IMR-90 (cell line): Measurements from ENCODE around the gene KBTBD4. TPM values are rescaled to one million over a fixed set of nuclear protein-coding genes. Genes with fewer than 3 reads are reported as not detected.
A peak's percentile ranks its signal among the peaks of the same experiment; 100 is the strongest.

Source experiments
- ATAC-seq: fragments of 200-7000 bp; cut with Tn5 transposase; 2 replicates; pipeline ENCODE4 v1.9.1; 2020; ENCODE audit warnings: low read depth, mild to moderate bottlenecking, moderate library complexity
- BruUV-seq: library from RNA; stranded (reverse); fragments of 400-500 nt; replicated peaks from 2 replicates; lab custom pipeline; 2021; lab: Mats Ljungman, UMichigan
- CTCF ChIA-PET: fragments of 300-600 bp; formaldehyde crosslinking; extraction: SDS; loops from one replicate; lab custom pipeline; 2021; ENCODE audit warnings: antibody characterized with exemption; lab: Yijun Ruan, JAX
- POLR2A ChIA-PET: fragments of 300-600 bp; sonication (Branson Sonifier 250); formaldehyde crosslinking; loops from one replicate; lab custom pipeline; 2022; ENCODE audit warnings: antibody characterized with exemption; ENCODE audit not compliant: unreplicated experiment; lab: Charles Lee
- DNase-seq: peaks from one replicate; pipeline ENCODE4 v3.0.0; 2013
- H2AFZ ChIP-seq: replicated peaks from 2 replicates; pipeline ENCODE3; 2013; ENCODE audit warnings: low read length, mild to moderate bottlenecking; ENCODE audit not compliant: poor library complexity
- H2AK5ac ChIP-seq: 2 replicates; pipeline ENCODE4 v1.6.1; 2013; ENCODE audit warnings: low read depth, low read length, inconsistent platforms
- H2AK9ac ChIP-seq: replicated peaks from 2 replicates; pipeline ENCODE3; 2013; ENCODE audit warnings: mild to moderate bottlenecking, low read depth, low read length, moderate library complexity; ENCODE audit not compliant: poor library complexity
- H2BK120ac ChIP-seq: 2 replicates; pipeline ENCODE4 v1.6.1; 2013; ENCODE audit warnings: low read depth, low read length, inconsistent platforms
- H2BK15ac ChIP-seq: 3 replicates; pipeline ENCODE4 v1.6.1; 2013; ENCODE audit warnings: low read depth, low read length, inconsistent platforms
- H2BK20ac ChIP-seq: 2 replicates; pipeline ENCODE4 v1.6.1; 2013; ENCODE audit warnings: low read depth, mild to moderate bottlenecking, inconsistent platforms, low read length, moderate library complexity
- H2BK5ac ChIP-seq: 2 replicates; pipeline ENCODE4 v1.6.1; 2013; ENCODE audit warnings: mild to moderate bottlenecking, low read depth, low read length, inconsistent platforms; ENCODE audit not compliant: poor library complexity, severe bottlenecking
- H3K14ac ChIP-seq: replicated peaks from 2 replicates; pipeline ENCODE4 v1.6.1; 2013; ENCODE audit warnings: low read depth, low read length, inconsistent platforms
- H3K18ac ChIP-seq: 2 replicates; pipeline ENCODE4 v1.6.1; 2013; ENCODE audit warnings: low read depth, low read length, control low read depth
- H3K23ac ChIP-seq: 2 replicates; pipeline ENCODE4 v1.6.1; 2013; ENCODE audit warnings: low read depth, low read length, inconsistent platforms
- H3K27ac ChIP-seq: 2 replicates; pipeline ENCODE4 v1.5.1; 2013; ENCODE audit warnings: mild to moderate bottlenecking, control low read depth, low read length; ENCODE audit not compliant: insufficient read depth
- H3K27me3 ChIP-seq: 2 replicates; pipeline ENCODE4 v1.6.1; 2013; ENCODE audit warnings: low read length; ENCODE audit not compliant: control insufficient read depth, insufficient read depth
- H3K36me3 ChIP-seq: 2 replicates; pipeline ENCODE4 v1.6.1; 2013; ENCODE audit warnings: low read length, mixed read lengths; ENCODE audit not compliant: control insufficient read depth, insufficient read depth
- H3K4ac ChIP-seq: 2 replicates; pipeline ENCODE4 v1.6.1; 2013; ENCODE audit warnings: low read depth, low read length, inconsistent platforms
- H3K4me1 ChIP-seq: 2 replicates; pipeline ENCODE4 v1.6.1; 2013; ENCODE audit warnings: low read length, mixed read lengths; ENCODE audit not compliant: control insufficient read depth, insufficient read depth
- H3K4me2 ChIP-seq: 2 replicates; pipeline ENCODE4 v1.6.1; 2013; ENCODE audit warnings: low read depth, mild to moderate bottlenecking, control low read depth, low read length, moderate library complexity
- H3K4me3 ChIP-seq: 2 replicates; pipeline ENCODE4 v1.5.1; 2013; ENCODE audit warnings: low read depth, mild to moderate bottlenecking, control low read depth, low read length, moderate library complexity; ENCODE audit not compliant: insufficient read depth
- H3K56ac ChIP-seq: 2 replicates; pipeline ENCODE4 v1.6.1; 2013; ENCODE audit warnings: low read length, inconsistent platforms; ENCODE audit not compliant: insufficient read depth; ENCODE audit errors: extremely low read depth
- H3K79me1 ChIP-seq, 2 experiments: 2 replicates each; pipeline ENCODE4 v1.6.1; 2013; ENCODE audit warnings: low read length in 2 of 2, inconsistent platforms in 1 of 2, low read depth in 1 of 2
- H3K9ac ChIP-seq: 2 replicates; pipeline ENCODE4 v1.6.1; 2013; ENCODE audit warnings: low read depth, low read length, control low read depth
- H3K9me1 ChIP-seq: 2 replicates; pipeline ENCODE4 v1.6.1; 2013; ENCODE audit warnings: low read length, inconsistent platforms; ENCODE audit not compliant: insufficient read depth
- H3K9me3 ChIP-seq: 2 replicates; pipeline ENCODE4 v1.6.1; 2013; ENCODE audit warnings: low read length; ENCODE audit not compliant: control insufficient read depth, insufficient read depth
- H4K20me1 ChIP-seq: 2 replicates; pipeline ENCODE4 v1.6.1; 2013; ENCODE audit warnings: low read length, inconsistent platforms; ENCODE audit not compliant: insufficient read depth
- H4K5ac ChIP-seq: 2 replicates; pipeline ENCODE4 v1.6.1; 2013; ENCODE audit warnings: mild to moderate bottlenecking, low read depth, low read length, control low read depth
- H4K8ac ChIP-seq, 2 experiments: 2 replicates each; pipeline ENCODE4 v1.6.1; 2013; ENCODE audit warnings: low read depth in 2 of 2, low read length in 2 of 2, control low read depth in 1 of 2, inconsistent platforms in 1 of 2
- H4K91ac ChIP-seq: 2 replicates; pipeline ENCODE4 v1.6.1; 2013; ENCODE audit warnings: low read depth, low read length, inconsistent platforms; ENCODE audit not compliant: insufficient read depth
- BHLHE40 ChIP-seq: fragments of 150-350 bp; IDR thresholded peaks from 2 replicates; pipeline ENCODE4 v1.6.1; 2016; ENCODE audit warnings: mild to moderate bottlenecking, low read depth, low read length
- CEBPB ChIP-seq: IDR thresholded peaks from 2 replicates; pipeline ENCODE4 v1.6.1; 2012; ENCODE audit warnings: low read depth, low read length, improper control_type of control experiment
- FOS ChIP-seq: fragments of 150-350 bp; IDR thresholded peaks from 2 replicates; pipeline ENCODE4 v1.6.1; 2016; ENCODE audit warnings: low read depth, low read length
- MXI1 ChIP-seq: IDR thresholded peaks from 2 replicates; pipeline ENCODE4 v1.6.1; 2012; ENCODE audit warnings: low read depth, mild to moderate bottlenecking, low read length, moderate library complexity, borderline replicate concordance
- NFE2L2 ChIP-seq: fragments of 150-350 bp; IDR thresholded peaks from 2 replicates; pipeline ENCODE4 v1.6.1; 2016; ENCODE audit warnings: low read depth, mild to moderate bottlenecking, low read length
- POLR2A ChIP-seq: IDR thresholded peaks from 2 replicates; pipeline ENCODE4 v1.6.1; 2012; ENCODE audit warnings: mild to moderate bottlenecking, low read depth, low read length
- RAD21 ChIP-seq: IDR thresholded peaks from 2 replicates; pipeline ENCODE4 v1.6.1; 2012; ENCODE audit warnings: low read length, improper control_type of control experiment
- RFX5 ChIP-seq: IDR thresholded peaks from 2 replicates; pipeline ENCODE4 v1.8.0; 2012; ENCODE audit warnings: low read depth, mild to moderate bottlenecking, low read length, moderate library complexity
- WGBS, 2 experiments: methylation state at CpG; one replicate each; pipeline versions ENCODE4 v1.1.5 to v1.1.7; 2013; ENCODE audit warnings: missing lambda C conversion rate in 2 of 2; ENCODE audit not compliant: insufficient read length in 1 of 2; ENCODE audit errors: extremely low coverage in 2 of 2; 5-methylcytosine and 5-hydroxymethylcytosine counted together
- dilution Hi-C: fragments of 300-500 bp; cut with HindIII; formaldehyde crosslinking; loops from one replicate; pipeline ENCODE4 v1.14.3; 2018; ENCODE audit warnings: low sequenced_read_pairs; ENCODE audit not compliant: unreplicated experiment
- in situ Hi-C: fragments of 300-500 bp; cut with MboI; formaldehyde crosslinking; loops from 3 replicates; pipeline ENCODE4 v1.14.3; 2019; ENCODE audit warnings: low sequenced_read_pairs, inconsistent platforms, mixed read lengths
- intact Hi-C: fragments of 100-400 bp; cut with micrococcal nuclease; formaldehyde crosslinking; loops from 2 replicates; pipeline ENCODE4 v1.10.0; 2022
- polyA plus RNA-seq, 3 experiments: library from polyadenylated mRNA; depleted of rRNA; stranded (reverse); fragments of >200 nt; gene quantifications; 2 replicates each; pipeline ENCODE4 v1.2.3, GENCODE V29; 2012; ENCODE audit warnings: low replicate concordance in 1 of 3
- total RNA-seq: library from RNA; depleted of rRNA; stranded (reverse); fragments of >200 nt; gene quantifications from 2 replicates; pipeline ENCODE4 v1.2.3, GENCODE V29; 2012

KBTBD4 gene
- total and polyA plus RNA-seq, 2 of the 4 experiments (the other 2 are of a cell fraction) = 14.9 to 41.6 TPM

DNA sequence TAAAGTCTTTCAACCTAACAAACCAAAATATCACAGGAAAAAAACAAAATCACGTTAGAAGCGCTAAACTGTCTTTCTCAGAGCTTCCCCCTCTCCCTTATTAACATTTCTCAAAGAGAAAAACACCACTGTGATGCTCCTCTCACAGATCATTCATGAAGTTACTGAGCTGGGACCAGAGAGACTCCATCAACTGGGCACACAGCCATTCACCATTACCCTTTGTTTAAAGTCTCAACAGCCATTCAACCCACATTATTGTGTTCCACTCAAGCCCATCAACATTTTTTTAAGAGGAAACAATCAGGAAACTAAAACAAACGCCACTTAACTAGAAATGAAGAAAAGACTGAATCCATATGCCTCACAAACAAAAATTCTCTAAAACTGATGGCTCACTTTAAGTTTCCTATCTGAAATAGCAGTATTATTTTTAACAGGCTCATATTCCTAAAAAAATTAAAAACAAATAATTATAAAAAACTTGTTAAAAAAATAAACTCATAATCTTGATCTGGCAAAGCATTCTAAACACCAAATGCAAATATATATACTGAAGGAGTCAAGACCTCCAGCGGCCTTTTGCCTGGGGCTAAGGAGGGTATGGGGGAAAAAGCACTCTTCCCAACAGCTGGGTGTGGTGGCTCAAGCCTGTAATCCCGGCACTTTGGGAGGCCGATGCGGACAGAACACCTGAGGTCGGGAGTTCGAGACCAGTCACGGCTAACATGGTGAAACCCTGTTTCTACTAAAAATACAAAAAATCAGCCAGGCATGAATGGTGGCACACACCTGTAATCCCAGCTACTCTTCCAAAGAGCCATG is 39.8 kb downstream of the KBTBD4 start:
- WGBS, 2 experiments = 48% methylated on average over 2 of the region's 10 CpGs; no CpG with 5 or more reads in 1 of the 2 experiments
- no peak overlapping the region for H2AFZ ChIP-seq
- no peak overlapping the region for H3K4me3 ChIP-seq
- no peak overlapping the region for H3K56ac ChIP-seq
- H3K23ac ChIP-seq = no peak overlapping the region; the same call in 1 of the 2 replicates
- H2BK15ac ChIP-seq = no peak overlapping the region
- no peak overlapping the region for H4K91ac ChIP-seq
- H3K4ac ChIP-seq = no peak overlapping the region
- intact Hi-C loops (loop anchor here (10.0 kb wide), 1 partner anchor 54 kb away; no protein-coding TSS in a partner anchor), in situ Hi-C loops (no loop called here), dilution Hi-C loops (no loop called here)
- DNase-seq (no peak), ATAC-seq (peak; percentile 25; the same call in 1 of the 2 replicates)
- H3K36me3 ChIP-seq = no peaks in the 10 kb centered on the region; the same call in 1 of the 2 replicates
- H2BK5ac ChIP-seq = no peak overlapping the region
- peaks cover 97% of the 10 kb centered on the region for H4K20me1 ChIP-seq
- TF ChIP-seq RAD21 (no peak), NFE2L2 (no peak), POLR2A (no peak), CEBPB (no peak), BHLHE40 (no peak), MXI1 (no peak), FOS (no peak), RFX5 (no peak)
- no peak overlapping the region for H2BK120ac ChIP-seq
- no peak overlapping the region for H2BK20ac ChIP-seq
- peaks cover 15% of the 10 kb centered on the region for H3K4me1 ChIP-seq
- ChIA-PET CTCF (interaction anchor here (0.6 to 1.6 kb wide), 4 partner anchors 14 to 1574 kb away, joined by 3 to 6 read pairs (median 4); no protein-coding TSS in a partner anchor), POLR2A (interaction anchor here (0.7 kb wide), 1 partner anchor 27 kb away, joined by 8 read pairs; no protein-coding TSS in a partner anchor)
- H3K27ac ChIP-seq = no peak overlapping the region
- no peak overlapping the region for H2AK9ac ChIP-seq
- no peak overlapping the region for H4K5ac ChIP-seq
- no peak overlapping the region for H4K8ac ChIP-seq
- peaks cover 8 to 72% of the 10 kb centered on the region in 2 experiments for H3K79me1 ChIP-seq
- no peak overlapping the region for H3K9ac ChIP-seq
- peaks cover 21% of the 10 kb centered on the region for H3K9me1 ChIP-seq
- H2AK5ac ChIP-seq = peak overlapping the region; percentile 32; the same call in 1 of the 2 replicates
- no peak overlapping the region for H3K18ac ChIP-seq
- H3K27me3 ChIP-seq = no peaks in the 10 kb centered on the region
- H3K14ac ChIP-seq = 0 out of 2 replicates have a peak overlapping the region, but pooled peaks have one; percentile 7
- H3K9me3 ChIP-seq = no peaks in the 10 kb centered on the region
- no TSS peak for BruUV-seq
- peak overlapping the region; percentile 2; the same call in 1 of the 2 replicates for H3K4me2 ChIP-seq
